Natural killer cell (primary cell): Measurements from ENCODE around the gene FOXF2. TPM values are rescaled to one million over a fixed set of nuclear protein-coding genes. Genes with fewer than 3 reads are reported as not detected.

ENCODE experiments used
- ATAC-seq, 3 donors: fragments of 150-1000 bp in 2 of 3; fragments of 200-7000 bp in 1 of 3; cut with Tn5 transposase; 1 replicate in 1 of 3; 2 replicates in 2 of 3; pipeline ENCODE4 v1.10.0; 2021; ENCODE audit warnings: mild to moderate bottlenecking in 2 of 3, moderate library complexity in 2 of 3
- DNase-seq, 2 donors: peaks; one replicate each; pipeline versions ENCODE4 v3.0.0 to v3.0.0-alpha.2; 2013 to 2021; ENCODE audit warnings: mixed read lengths in 1 of 2
- H3K27ac ChIP-seq: one replicate; pipeline ENCODE4 v1.5.1; 2013; ENCODE audit warnings: mild to moderate bottlenecking, low read length
- H3K27me3 ChIP-seq: one replicate; pipeline ENCODE4 v1.6.1; 2013; ENCODE audit warnings: low read length; ENCODE audit not compliant: control insufficient read depth, insufficient read depth
- H3K36me3 ChIP-seq: one replicate; pipeline ENCODE4 v1.6.1; 2013; ENCODE audit warnings: low read length; ENCODE audit not compliant: control insufficient read depth, insufficient read depth
- H3K4me1 ChIP-seq: one replicate; pipeline ENCODE4 v1.6.1; 2013; ENCODE audit warnings: low read length; ENCODE audit not compliant: control insufficient read depth, insufficient read depth
- H3K4me3 ChIP-seq: one replicate; pipeline ENCODE4 v1.5.1; 2013; ENCODE audit warnings: low read length
- H3K9me3 ChIP-seq: one replicate; pipeline ENCODE4 v1.6.1; 2013; ENCODE audit warnings: low read length; ENCODE audit not compliant: control insufficient read depth, insufficient read depth
- H3K27ac Mint-ChIP-seq, 2 donors: one replicate each; pipeline ENCODE4 v1.8.0; 2022; ENCODE audit warnings: mild to moderate bottlenecking in 2 of 2, mixed read lengths in 2 of 2, moderate library complexity in 1 of 2
- H3K27me3 Mint-ChIP-seq, 2 donors: one replicate each; pipeline ENCODE4 v1.8.0; 2022; ENCODE audit warnings: low read depth in 2 of 2, mixed read lengths in 2 of 2
- H3K36me3 Mint-ChIP-seq: one replicate; pipeline ENCODE4 v1.8.0; 2022; ENCODE audit warnings: mixed read lengths
- H3K4me1 Mint-ChIP-seq, 2 donors: one replicate each; pipeline ENCODE4 v1.8.0; 2022; ENCODE audit warnings: mixed read lengths in 2 of 2
- H3K4me3 Mint-ChIP-seq: one replicate; pipeline ENCODE4 v1.8.0; 2022; ENCODE audit warnings: mild to moderate bottlenecking, moderate library complexity, mixed read lengths
- H3K9me3 Mint-ChIP-seq, 2 donors: one replicate each; pipeline ENCODE4 v1.8.0; 2022; ENCODE audit warnings: mixed read lengths in 2 of 2
- WGBS: methylation state at CpG from one replicate; pipeline ENCODE4 v1.1.7; 2013; ENCODE audit warnings: missing lambda C conversion rate; ENCODE audit not compliant: insufficient coverage; 5-methylcytosine and 5-hydroxymethylcytosine counted together
- intact Hi-C: fragments of 100-400 bp; cut with micrococcal nuclease; formaldehyde crosslinking; loops from one replicate; pipeline ENCODE4 v1.14.2; 2022
- total RNA-seq, 4 donors: library from RNA; stranded (reverse); fragments of 120-200 nt in 1 of 4; gene quantifications; one replicate each; pipeline versions ENCODE4 v1.2.3 to v1.2.4, GENCODE V29; 2013 to 2022
- TF ChIP-seq, protein P1 (sequence below): fragments of 200-600 bp; IDR thresholded peaks from one replicate; pipeline ENCODE4 v1.8.0; 2022; ENCODE audit warnings: antibody characterized with exemption

The FOXF2 gene
- total RNA-seq, 3 donors from 2014 or later (not counting 1 experiment from before 2014, with no cell fraction given) = not detected

DNA sequence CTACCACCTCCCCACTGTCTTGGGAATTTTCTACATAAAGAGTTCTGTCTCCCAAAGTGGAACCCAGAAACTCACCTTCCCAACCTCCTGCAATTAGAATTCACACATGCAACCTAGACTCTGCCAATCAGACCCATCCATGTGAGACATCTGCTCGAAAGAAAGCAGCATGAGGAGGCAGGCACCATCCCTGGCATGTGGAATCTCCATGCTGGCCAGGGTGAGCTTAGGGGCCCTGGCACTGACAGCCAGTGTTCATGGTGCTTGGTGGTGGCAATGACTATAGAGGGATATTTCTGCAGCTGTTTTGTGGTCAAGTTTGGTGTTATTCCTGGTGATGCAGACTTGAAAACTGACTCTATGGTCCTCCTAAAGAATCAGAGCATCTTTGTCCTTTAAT is 17.4 kb upstream of the FOXF2 start:
- Histone ChIP-seq H3K36me3 (no peaks in the 10 kb centered on the region), H3K4me1 (no peaks in the 10 kb centered on the region), H3K27ac (no peak overlapping the region), H3K27me3 (peaks cover 32% of the 10 kb centered on the region), H3K9me3 (no peaks in the 10 kb centered on the region), H3K4me3 (no peak overlapping the region)
- peaks cover 56 to 84% of the 10 kb centered on the region in 2 donors for H3K27me3 Mint-ChIP-seq
- ATAC-seq (no peak), DNase-seq (no peak)
- intact Hi-C loops = no loop called here
- H3K4me1 Mint-ChIP-seq = no peaks in the 10 kb centered on the region
- WGBS = 61% methylated on average over 1 of the region's 1 CpG
- no peaks in the 10 kb centered on the region for H3K36me3 Mint-ChIP-seq
- TF ChIP-seq, protein P1, sequence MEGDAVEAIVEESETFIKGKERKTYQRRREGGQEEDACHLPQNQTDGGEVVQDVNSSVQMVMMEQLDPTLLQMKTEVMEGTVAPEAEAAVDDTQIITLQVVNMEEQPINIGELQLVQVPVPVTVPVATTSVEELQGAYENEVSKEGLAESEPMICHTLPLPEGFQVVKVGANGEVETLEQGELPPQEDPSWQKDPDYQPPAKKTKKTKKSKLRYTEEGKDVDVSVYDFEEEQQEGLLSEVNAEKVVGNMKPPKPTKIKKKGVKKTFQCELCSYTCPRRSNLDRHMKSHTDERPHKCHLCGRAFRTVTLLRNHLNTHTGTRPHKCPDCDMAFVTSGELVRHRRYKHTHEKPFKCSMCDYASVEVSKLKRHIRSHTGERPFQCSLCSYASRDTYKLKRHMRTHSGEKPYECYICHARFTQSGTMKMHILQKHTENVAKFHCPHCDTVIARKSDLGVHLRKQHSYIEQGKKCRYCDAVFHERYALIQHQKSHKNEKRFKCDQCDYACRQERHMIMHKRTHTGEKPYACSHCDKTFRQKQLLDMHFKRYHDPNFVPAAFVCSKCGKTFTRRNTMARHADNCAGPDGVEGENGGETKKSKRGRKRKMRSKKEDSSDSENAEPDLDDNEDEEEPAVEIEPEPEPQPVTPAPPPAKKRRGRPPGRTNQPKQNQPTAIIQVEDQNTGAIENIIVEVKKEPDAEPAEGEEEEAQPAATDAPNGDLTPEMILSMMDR = no peak
- H3K9me3 Mint-ChIP-seq = peaks cover 0 to 2% of the 10 kb centered on the region in 2 donors
- H3K27ac Mint-ChIP-seq = no peak overlapping the region
- H3K4me3 Mint-ChIP-seq = no peak overlapping the region

DNA sequence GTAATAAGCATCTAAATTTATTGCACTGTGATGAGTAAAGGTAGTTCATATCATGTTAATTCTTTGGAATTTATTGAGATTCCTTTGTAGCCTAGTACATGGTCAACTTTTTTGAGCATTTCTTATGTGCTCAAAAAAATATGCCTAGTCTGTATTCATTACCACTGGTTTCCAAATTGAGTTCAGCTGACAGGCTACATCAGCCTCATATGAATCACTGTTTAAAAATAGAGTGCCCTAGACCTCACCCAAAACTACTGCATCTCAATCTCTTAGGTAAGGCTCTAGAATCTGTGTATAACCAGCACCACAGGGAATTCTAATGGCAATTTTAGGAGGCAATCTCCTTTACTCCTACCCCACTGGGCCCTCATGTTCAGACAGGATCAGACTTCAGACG is 16.7 kb upstream of the FOXF2 start:
- no peak overlapping the region for H3K27ac Mint-ChIP-seq
- H3K27me3 ChIP-seq = peaks cover 36% of the 10 kb centered on the region
- WGBS = 88% methylated on average over 1 of the region's 1 CpG
- DNase-seq (no peak), ATAC-seq (no peak)
- no peak overlapping the region for H3K4me3 ChIP-seq
- no peaks in the 10 kb centered on the region for H3K36me3 Mint-ChIP-seq
- TF ChIP-seq, protein P1 = no peak
- no peaks in the 10 kb centered on the region for H3K4me1 ChIP-seq
- H3K27ac ChIP-seq = no peak overlapping the region
- H3K4me3 Mint-ChIP-seq = no peak overlapping the region
- H3K36me3 ChIP-seq = no peaks in the 10 kb centered on the region
- peaks cover 60 to 91% of the 10 kb centered on the region in 2 donors for H3K27me3 Mint-ChIP-seq
- H3K9me3 ChIP-seq = no peaks in the 10 kb centered on the region
- H3K4me1 Mint-ChIP-seq = no peaks in the 10 kb centered on the region
- H3K9me3 Mint-ChIP-seq = peaks cover 0 to 2% of the 10 kb centered on the region in 2 donors
- intact Hi-C loops = no loop called here

- H3K4me3 ChIP-seq = no peak overlapping the region
- intact Hi-C loops = no loop called here
- Mint-ChIP-seq H3K4me1 (peaks cover 6 to 12% of the 10 kb centered on the region in 2 donors), H3K27me3 (peaks cover 68 to 85% of the 10 kb centered on the region in 2 donors), H3K9me3 (peaks cover 0 to 2% of the 10 kb centered on the region in 2 donors), H3K4me3 (no peak overlapping the region), H3K27ac (no peak overlapping the region), H3K36me3 (no peaks in the 10 kb centered on the region)
- H3K9me3 ChIP-seq = no peaks in the 10 kb centered on the region
- peaks cover 15% of the 10 kb centered on the region for H3K4me1 ChIP-seq
- TF ChIP-seq, protein P1 = no peak
- H3K27me3 ChIP-seq = peaks cover 60% of the 10 kb centered on the region
- WGBS = 56% methylated on average over 5 of the region's 5 CpGs
- no peak overlapping the region for H3K27ac ChIP-seq
- ATAC-seq (no peak), DNase-seq (no peak)
- no peaks in the 10 kb centered on the region for H3K36me3 ChIP-seq
Observed at GRCh38 chr6:1376653-1377052, 12.7 kb upstream of the FOXF2 start.

- H3K36me3 Mint-ChIP-seq = no peaks in the 10 kb centered on the region
- Histone ChIP-seq H3K4me1 (peaks cover 22% of the 10 kb centered on the region), H3K36me3 (no peaks in the 10 kb centered on the region), H3K27ac (no peak overlapping the region), H3K4me3 (no peak overlapping the region), H3K9me3 (no peaks in the 10 kb centered on the region), H3K27me3 (peaks cover 64% of the 10 kb centered on the region)
- no peak for DNase-seq
- H3K4me1 Mint-ChIP-seq = peaks cover 6 to 12% of the 10 kb centered on the region in 2 donors
- ATAC-seq = no peak
- peaks cover 67 to 79% of the 10 kb centered on the region in 2 donors for H3K27me3 Mint-ChIP-seq
- WGBS = 33% methylated on average over 11 of the region's 11 CpGs
- no peak overlapping the region for H3K4me3 Mint-ChIP-seq
- peaks cover 0 to 2% of the 10 kb centered on the region in 2 donors for H3K9me3 Mint-ChIP-seq
- intact Hi-C loops = no loop called here
- no peak overlapping the region for H3K27ac Mint-ChIP-seq
- TF ChIP-seq, protein P1 = no peak
Observed at GRCh38 chr6:1377526-1377925, 11.8 kb upstream of the FOXF2 start.
